Prostate gland (tissue), 2 donors: Measurements from ENCODE around the gene RIMBP2. TPM values are rescaled to one million over a fixed set of nuclear protein-coding genes. Genes with fewer than 3 reads are reported as not detected.
"Not testable (repeated sequence)": the region's sequence is repeated elsewhere in the genome, so short reads cannot be mapped to it uniquely, and the experiment has no call there.

Experiments
- DNase-seq: peaks from one replicate; pipeline ENCODE4 v3.0.0-alpha.2; 2019; ENCODE audit warnings: low spot score
- H3K27ac ChIP-seq, 2 donors: fragments of 200-600 bp; sonication (generic); 2 replicates each; pipeline ENCODE4 v1.5.1; 2017 to 2019
- H3K27me3 ChIP-seq: fragments of 200-600 bp; sonication (generic); replicated peaks from 2 replicates; pipeline ENCODE4 v1.5.1; 2019; ENCODE audit not compliant: insufficient read depth
- H3K36me3 ChIP-seq, 2 donors: fragments of 200-600 bp; sonication (generic); 1 replicate in 1 of 2; 2 replicates in 1 of 2; pipeline versions ENCODE4 v1.5.1 to v1.8.1; 2017 to 2019
- H3K4me1 ChIP-seq: fragments of 200-600 bp; sonication (generic); replicated peaks from 2 replicates; pipeline ENCODE4 v1.5.1; 2019
- H3K4me3 ChIP-seq, 2 donors: fragments of 200-600 bp; sonication (generic); 2 replicates each; pipeline ENCODE4 v1.5.1; 2017 to 2019
- H3K9me3 ChIP-seq: fragments of 200-600 bp; sonication (generic); 2 replicates; pipeline ENCODE4 v1.5.1; 2017
- CTCF ChIP-seq, 4 experiments: fragments of 200-600 bp in 2 of 4; fragments of 450-650 bp in 2 of 4; sonication (generic) in 2 of 4; IDR thresholded peaks; 1 replicate in 3 of 4; 2 replicates in 1 of 4; pipeline ENCODE4 v1.5.1; 2016 to 2019; ENCODE audit warnings: antibody characterized with exemption in 4 of 4, mild to moderate bottlenecking in 2 of 4, moderate library complexity in 2 of 4
- POLR2A ChIP-seq: fragments of 450-650 bp; IDR thresholded peaks from one replicate; pipeline ENCODE4 v1.6.1; 2016; ENCODE audit warnings: antibody characterized with exemption, mild to moderate bottlenecking
- POLR2AphosphoS5 ChIP-seq: sonication (generic); formaldehyde crosslinking; IDR thresholded peaks from one replicate; pipeline ENCODE4 v1.6.1; 2017; ENCODE audit warnings: antibody characterized with exemption
- WGBS: methylation state at CpG from one replicate; pipeline ENCODE4 v1.1.5; 2018; 5-methylcytosine and 5-hydroxymethylcytosine counted together
- intact Hi-C: fragments of 100-400 bp; cut with DNase I; formaldehyde crosslinking; loops from one replicate; pipeline ENCODE4 v1.14.2; 2022
- total RNA-seq, 2 donors: library from RNA; depleted of rRNA; stranded (reverse); fragments of >200 nt; gene quantifications; one replicate each; pipeline ENCODE4 v1.1.0, GENCODE V29; 2016

Gene RIMBP2
- total RNA-seq, 2 donors from 2014 or later = 0.96 to 7.0 TPM

- DNase-seq = no peak
- no peaks in the 10 kb centered on the region for H3K27me3 ChIP-seq
- no peak overlapping the region for H3K4me3 ChIP-seq
- TF ChIP-seq POLR2A = no peak
- TF ChIP-seq CTCF (IDR thresholded peaks at IDR 0.05) = no peak
- no peak for TF ChIP-seq POLR2AphosphoS5
- no peak overlapping the region for H3K27ac ChIP-seq
- no peaks in the 10 kb centered on the region for H3K9me3 ChIP-seq
- H3K4me1 ChIP-seq = no peaks in the 10 kb centered on the region
- H3K36me3 ChIP-seq = no peaks in the 10 kb centered on the region
- WGBS = 75% methylated on average over 20 of the region's 20 CpGs
- intact Hi-C loops = no loop called here
Measured at GRCh38 chr12:130752692-130753230, 36.7 kb upstream of the RIMBP2 start.

GRCh38 chr12:130752037-130752436 lies 35.9 kb upstream of the RIMBP2 start:
- intact Hi-C loops, H3K27me3 ChIP-seq: not testable (repeated sequence)
- 83% methylated on average over 11 of the region's 11 CpGs for WGBS

GRCh38 chr12:130748786-130749185 lies 32.7 kb upstream of the RIMBP2 start:
- Histone ChIP-seq H3K9me3 (no peaks in the 10 kb centered on the region), H3K27ac (no peak overlapping the region), H3K4me3 (no peak overlapping the region), H3K36me3 (no peaks in the 10 kb centered on the region), H3K27me3 (no peaks in the 10 kb centered on the region), H3K4me1 (no peaks in the 10 kb centered on the region)
- DNase-seq = no peak
- TF ChIP-seq POLR2AphosphoS5 (no peak), POLR2A (no peak), CTCF (IDR thresholded peaks at IDR 0.05) (no peak)
- intact Hi-C loops = loop anchor here (5.0 kb wide), 1 partner anchor 701 kb away; no protein-coding TSS in a partner anchor
- 34% methylated on average over 10 of the region's 10 CpGs for WGBS

More at GRCh38 chr12:130752037-130752436, 35.9 kb upstream of the RIMBP2 start:
- not testable (repeated sequence) for DNase-seq, H3K36me3 ChIP-seq, H3K4me1 ChIP-seq, H3K9me3 ChIP-seq, H3K4me3 ChIP-seq, H3K27ac ChIP-seq

- no peaks in the 10 kb centered on the region for H3K9me3 ChIP-seq
- no peaks in the 10 kb centered on the region for H3K36me3 ChIP-seq
- no peaks in the 10 kb centered on the region for H3K4me1 ChIP-seq
- intact Hi-C loops = loop anchor here (5.0 kb wide), 1 partner anchor 701 kb away; no protein-coding TSS in a partner anchor
- no peak overlapping the region for H3K27ac ChIP-seq
- H3K4me3 ChIP-seq = no peak overlapping the region
- 6% methylated on average over 13 of the region's 13 CpGs for WGBS
- TF ChIP-seq CTCF (IDR thresholded peaks at IDR 0.05) (peak; percentile 65 to 80 (median 78)), POLR2A (no peak), POLR2AphosphoS5 (peak; percentile 30)
- DNase-seq = peak; percentile 76
- no peaks in the 10 kb centered on the region for H3K27me3 ChIP-seq
Measured at GRCh38 chr12:130747867-130748740, 32.0 kb upstream of the RIMBP2 start.

DNA sequence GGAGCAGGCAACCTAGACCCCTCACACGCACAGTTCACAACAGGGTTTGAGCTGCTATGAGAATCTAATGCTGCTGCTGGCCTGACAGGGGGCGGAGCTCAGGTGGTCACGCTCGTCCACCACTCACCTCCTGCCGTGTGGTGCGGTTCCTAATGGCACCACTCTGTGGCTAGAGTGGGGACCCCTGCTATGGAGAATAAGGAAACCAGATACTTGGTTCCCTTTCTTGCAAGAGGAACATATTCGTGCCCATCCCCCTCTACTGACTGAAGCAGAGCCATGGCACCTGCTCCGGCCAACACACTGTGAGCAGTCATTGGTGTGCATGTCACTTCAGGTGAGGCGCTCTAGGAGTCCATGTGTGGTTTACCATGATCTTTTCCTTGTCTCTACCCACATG lies 30.4 kb upstream of the RIMBP2 start:
- intact Hi-C loops = loop anchor here (5.0 kb wide), 1 partner anchor 699 kb away; no protein-coding TSS in a partner anchor
- Histone ChIP-seq H3K27ac (no peak overlapping the region), H3K4me3 (no peak overlapping the region), H3K36me3 (no peaks in the 10 kb centered on the region), H3K9me3 (no peaks in the 10 kb centered on the region), H3K4me1 (no peaks in the 10 kb centered on the region), H3K27me3 (no peaks in the 10 kb centered on the region)
- no peak for DNase-seq
- WGBS = 72% methylated on average over 9 of the region's 9 CpGs
- TF ChIP-seq POLR2A = no peak
- no peak for TF ChIP-seq POLR2AphosphoS5
- TF ChIP-seq CTCF (IDR thresholded peaks at IDR 0.05) = no peak
